GM18526 (cell line): ENCODE data around the gene COA1.

Source experiments
- POLR2A ChIP-seq: IDR thresholded peaks from 3 replicates; pipeline ENCODE4 v1.6.1; 2011; ENCODE audit not compliant: insufficient read length; ENCODE audit errors: extremely low read depth

The COA1 gene

DNA sequence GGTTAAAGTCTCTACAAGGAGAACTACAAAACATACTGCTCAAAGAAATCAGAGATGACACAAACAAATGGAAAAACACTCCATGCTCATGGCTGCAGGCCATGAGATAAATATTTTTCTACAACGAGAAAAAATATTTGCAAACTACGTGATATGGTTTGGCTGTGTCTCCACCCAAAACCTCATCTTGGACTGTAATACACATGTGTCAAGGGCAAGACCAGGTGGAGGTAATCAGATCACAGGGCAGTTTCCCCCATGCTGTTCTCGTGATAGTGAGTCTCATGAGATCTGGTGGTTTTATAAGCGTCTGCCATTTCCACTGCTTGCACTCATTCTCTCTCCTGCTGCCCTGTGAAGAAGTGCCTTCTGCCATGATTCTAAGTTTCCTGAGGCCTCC is 57.8 kb downstream of the COA1 start:
- TF ChIP-seq POLR2A, result no peak

DNA sequence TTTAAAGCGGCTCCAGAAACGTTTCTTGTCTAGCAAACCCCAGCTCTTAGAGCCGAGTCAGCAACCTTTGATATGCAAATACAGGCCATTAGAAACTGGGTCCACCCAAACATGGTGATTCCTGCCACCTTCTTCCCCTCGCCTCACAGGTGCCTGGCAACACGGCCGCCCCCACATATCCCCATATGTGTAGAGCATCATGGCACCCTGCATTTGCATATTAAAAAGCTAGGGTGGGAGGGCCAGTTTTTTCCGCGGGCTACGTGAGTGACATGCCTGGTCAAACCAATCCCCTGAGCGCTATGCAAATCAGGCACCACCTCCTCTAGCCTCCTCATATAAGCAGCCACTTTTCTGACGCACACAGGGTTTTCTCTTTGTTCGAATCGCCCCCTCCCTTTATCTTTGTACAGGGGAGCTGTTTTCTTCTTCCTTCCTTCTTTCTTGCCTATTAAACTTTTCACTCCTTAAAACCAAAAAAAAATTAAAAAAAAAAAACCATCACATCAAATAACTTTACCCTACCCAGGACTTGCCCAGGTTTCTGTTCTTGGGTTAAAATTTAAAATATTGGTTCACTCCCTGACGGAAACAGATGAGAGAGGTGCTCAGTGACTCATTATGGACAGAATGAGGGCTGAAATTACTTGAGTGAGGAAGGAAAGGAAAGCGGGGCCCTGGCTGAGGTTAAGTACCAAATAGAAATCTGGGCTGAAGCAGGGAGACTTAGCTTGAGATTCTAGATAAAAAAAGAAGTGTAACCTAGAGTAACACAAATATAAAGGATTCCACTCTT is 59.8 kb downstream of the COA1 start:
- no peak for TF ChIP-seq POLR2A

DNA sequence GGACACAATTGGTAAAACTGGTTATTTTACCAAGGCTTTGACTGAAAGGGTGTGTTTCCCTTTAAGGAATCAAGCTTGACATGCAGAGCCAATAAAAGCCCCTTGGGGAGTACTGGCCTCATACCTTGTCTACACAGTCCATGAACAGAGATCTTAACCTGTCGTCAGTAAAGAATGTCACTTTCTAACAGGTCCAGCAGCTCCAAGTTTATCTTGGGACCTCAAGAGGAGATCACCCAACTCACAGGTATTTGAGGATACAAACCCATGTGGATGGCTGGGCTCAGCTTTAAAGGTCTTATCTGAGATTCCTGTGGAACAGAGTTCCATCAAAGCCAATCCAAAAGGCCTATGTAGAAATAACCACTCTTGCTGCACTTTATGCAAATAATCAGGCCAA is 61.3 kb downstream of the COA1 start:
- TF ChIP-seq POLR2A, result no peak

DNA sequence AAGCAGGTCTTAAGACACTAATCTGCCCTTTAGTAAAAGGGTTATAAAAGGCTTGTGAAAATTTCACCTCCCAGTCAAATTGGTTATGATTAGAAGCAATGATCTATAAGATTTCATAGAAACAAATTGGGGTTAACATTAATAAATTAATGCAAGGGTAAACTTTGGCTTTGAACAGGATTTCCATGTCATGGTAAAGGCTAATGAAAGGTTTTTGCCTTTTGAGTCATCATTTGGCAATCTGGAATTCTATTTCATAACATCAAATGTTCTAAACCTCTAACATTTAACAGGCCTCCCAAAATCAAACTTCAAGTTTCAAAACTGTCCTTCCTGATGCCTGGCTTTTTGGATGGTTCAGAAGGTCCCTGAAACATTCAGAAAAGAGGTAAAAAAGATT is 62.4 kb downstream of the COA1 start:
- no peak for TF ChIP-seq POLR2A

DNA sequence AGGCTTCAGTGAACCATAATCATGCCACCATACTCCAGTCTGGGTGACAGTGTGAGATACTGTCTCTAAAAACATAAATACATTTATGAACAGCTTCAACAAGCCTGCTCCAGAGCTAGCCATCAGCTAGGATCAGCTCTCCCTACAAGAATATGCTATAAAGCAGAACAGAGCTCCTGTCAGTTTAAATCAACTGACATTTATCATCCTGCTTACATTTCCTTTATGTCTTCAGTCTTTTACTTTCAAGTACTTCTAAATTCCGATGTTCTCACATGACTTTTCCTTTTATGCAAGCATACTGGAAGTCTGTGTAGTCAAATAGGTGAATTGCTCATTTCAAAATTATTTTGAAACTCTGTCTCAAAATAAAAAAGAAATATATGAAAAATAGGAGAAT is 64.6 kb downstream of the COA1 start:
- TF ChIP-seq POLR2A, result no peak

DNA sequence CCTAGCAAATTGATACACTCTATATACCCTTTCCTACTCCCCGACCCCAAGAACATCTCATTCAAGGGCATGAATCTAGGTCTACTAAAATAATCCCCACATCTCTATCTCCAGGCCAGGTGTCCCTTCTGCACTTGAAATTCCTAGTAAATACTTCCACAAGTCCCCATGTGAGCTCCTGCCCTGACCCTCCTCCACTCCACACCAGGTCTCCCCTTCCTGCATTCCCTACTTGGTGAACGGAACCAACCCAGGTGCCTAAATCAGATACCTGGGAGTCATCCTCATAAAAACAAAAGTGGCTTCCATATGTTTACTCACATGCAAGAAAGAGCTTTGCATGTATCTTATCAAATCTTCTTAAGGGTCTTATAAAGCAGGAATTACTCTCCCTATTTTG is 69.2 kb downstream of the COA1 start:
- no peak for TF ChIP-seq POLR2A

DNA sequence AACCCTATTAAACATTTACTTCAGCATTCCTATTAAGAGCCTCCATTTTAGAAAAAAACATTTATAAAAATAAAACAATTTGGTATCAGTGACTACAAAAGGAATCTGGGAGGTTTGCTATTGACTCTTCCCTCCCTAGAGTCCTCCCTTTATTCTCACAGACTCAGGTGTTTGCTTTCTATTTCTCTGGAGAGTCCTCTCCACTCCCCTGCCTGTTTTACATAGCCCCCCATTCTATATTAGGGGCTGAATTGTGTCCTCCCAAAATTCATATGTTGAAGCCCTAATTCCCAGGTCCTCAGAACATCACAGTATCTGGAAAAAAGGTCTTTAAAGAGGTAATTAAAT is 69.8 kb downstream of the COA1 start:
- TF ChIP-seq POLR2A, result no peak

DNA sequence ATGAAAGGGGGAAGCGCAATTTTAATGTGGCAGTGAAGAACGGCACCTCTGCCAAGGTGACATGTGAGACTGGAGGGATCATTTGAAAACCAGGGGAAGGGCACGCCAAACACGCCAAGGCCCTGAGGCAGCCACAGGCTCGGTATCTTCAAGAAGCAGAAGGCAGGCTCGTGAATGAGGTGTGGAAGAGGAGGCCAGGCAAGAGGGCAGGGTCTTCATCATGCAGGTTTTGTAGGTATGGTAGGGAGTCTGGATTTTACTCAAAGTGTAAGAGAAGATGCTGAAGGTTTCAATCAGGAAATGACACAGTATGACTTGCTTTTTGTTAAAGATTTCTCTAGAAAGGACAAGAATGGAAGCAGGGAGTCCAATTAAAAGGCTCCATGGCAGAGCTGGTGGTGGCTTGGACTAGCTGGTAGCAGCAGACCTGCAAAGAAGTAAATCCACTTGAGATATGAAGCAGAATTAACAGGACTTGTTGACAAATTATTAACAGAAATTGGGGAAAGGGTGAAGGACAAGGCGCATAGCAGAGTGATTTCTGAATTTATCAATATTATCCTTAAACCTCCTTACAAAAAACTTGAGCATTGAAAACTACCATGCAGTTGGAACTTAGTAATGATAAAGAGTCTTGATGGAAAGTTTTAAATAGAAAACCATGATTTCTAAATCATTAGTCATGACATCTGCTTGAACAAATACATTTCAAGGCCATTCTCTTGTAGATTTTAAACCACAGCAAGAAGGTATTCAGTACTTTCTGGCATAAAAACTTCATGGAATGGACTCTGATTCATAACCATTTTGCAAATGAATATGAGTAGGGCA is 70.4 kb downstream of the COA1 start:
- no peak for TF ChIP-seq POLR2A

DNA sequence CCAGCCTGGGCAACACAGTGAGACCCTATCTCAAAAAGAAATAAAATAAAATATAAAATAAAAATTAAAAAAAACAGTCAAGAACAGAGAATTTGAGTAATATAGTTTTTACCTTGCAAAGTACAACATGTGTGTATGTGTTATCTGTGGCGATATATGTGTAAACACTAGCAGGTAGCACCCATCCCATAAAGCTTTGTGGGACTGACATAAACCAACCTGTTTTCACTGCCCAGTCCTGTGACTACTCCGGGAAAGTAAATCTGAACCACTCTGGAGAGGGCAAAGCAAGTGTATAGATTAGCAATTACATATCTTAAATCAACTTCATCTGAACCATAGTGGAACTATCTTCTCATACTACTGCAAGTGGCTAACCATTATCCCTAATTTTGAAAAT is 72.3 kb downstream of the COA1 start:
- no peak for TF ChIP-seq POLR2A

DNA sequence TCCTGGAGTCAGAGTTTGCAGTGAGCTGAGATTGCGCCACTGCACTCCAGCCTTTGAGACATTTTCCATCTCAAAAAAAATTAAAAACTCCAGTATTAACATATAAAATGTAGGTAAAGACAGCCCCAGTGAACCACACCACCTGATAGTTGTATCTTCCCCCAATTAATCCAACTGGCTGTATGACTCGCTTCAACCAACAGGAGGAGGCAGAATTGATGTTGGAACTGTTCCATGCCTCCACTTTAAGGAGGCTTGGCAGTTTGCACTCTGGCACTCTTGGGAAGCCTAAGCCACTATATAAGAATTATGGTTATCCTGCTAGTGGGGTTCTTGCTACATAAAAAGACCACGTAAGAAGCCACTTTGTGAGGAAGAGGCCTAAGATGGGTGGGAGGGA is 73.7 kb downstream of the COA1 start:
- no peak for TF ChIP-seq POLR2A

DNA sequence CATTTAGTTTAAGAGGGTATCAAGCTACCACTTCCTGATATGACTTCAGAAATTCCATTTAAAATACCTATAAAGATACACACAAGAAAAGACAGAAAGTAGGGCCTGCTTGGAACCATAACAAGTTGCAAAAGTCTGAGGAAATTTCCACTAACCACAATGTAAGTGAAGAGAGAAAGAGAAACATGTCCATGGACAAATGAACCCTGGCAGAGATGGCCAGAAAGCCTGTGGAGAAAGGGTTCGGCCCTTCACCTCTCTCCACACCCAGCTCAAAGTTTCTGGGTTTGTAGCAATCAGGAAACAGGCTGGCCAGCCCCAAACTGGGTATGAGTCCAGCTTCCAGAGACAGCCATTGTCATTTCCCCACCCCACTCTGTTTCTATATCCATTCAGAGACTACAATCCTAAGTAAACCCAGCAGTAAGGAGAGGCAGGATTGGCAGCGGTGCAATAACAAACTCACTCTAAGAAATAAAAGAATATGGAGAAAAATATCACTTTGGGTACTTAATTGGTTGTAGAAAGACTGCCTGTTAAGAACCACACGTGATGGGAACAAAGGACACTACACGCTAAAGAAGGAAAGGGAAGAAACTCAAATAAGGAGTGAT is 75.3 kb downstream of the COA1 start:
- no peak for TF ChIP-seq POLR2A

DNA sequence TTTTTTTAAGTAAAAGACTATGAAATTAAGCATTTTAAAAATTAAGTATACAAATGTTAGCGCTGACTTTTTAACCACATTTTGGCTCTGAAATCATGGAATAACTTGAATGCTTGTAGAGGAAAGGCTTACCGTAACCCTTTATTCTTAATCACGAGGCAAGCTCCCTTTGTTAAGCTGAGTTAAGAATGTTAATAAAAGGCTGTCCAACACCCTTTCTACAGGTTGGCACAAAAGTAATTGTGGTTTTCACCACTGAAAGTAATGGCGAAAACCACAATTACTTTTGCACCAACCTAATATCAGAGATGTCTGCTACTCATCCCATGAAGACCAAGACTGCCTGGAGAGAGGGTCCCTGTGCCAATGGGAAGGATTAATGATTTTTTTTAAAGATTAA is 75.9 kb downstream of the COA1 start:
- TF ChIP-seq POLR2A, result no peak

DNA sequence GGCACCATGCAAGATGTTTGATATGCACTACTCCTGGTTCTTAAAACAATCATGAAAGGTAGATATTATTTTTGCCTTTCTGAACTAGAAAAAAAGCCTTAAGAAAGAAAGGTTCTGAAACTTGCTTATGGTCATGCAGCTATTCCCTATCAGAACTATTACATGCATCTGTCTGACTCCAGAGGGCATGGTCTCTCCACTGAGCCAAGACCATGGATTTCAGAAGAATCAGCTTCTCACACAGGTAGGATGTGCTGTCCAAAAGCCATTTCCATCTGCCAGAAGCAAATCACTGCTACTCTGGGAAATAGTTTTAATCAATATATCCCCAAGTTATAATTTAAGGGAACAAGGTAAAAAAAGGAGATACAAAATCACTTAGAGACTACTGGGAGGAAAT is 77.0 kb downstream of the COA1 start:
- TF ChIP-seq POLR2A, result no peak

DNA sequence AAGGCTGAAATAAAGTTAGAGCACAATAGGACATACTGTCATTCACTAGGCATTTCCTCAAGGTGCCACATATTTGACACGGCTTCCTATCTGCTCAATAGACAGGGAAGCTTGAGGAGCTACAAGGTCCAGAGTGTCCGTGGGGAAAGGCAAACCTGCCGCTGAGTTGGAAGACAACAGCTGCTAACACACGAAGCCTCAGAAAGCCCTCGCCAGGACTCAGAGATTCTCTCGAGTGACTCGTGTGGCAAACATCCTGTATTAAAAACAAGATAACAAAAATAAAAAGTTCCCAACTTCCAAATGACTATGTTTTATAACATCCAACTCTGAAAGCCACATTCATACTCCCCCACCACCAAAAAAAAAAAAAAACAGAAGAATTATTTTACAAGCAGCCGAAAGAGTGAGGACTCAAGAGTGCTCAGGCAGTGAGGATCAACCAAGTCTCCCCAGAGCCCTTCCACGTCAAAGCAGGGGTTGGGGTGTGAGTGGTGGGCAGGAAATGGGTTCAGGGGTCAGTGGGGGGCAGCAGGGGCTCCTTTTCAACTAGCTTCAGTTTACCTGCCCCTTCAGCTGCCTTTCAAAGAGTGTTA is 78.8 kb downstream of the COA1 start:
- TF ChIP-seq POLR2A, result no peak

DNA sequence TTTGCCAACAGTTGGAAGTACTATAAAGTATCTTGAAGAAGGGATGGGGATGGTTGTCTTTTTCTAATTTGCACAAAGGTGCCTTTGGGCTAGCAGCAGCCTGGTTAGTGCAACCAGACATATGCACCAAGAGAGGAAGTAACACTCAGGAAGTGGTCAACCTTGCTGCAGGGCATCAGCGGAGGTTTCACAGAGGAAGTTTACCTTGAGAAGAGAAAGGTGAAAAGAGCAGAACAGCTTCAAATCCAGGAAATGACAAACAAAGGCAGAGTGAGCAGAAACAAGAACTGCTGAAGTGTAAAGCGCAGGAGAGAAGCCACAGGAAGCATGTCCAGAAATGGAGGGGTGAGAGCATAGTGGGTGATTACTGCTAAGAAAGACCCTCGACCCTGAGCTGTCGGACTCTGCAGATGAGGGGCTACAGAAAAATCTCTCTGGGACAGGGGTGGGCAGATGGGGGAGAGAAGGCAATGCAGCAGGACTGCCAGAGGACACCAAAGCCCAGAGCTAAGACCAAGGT is 79.5 kb downstream of the COA1 start:
- no peak for TF ChIP-seq POLR2A
